ENCODE results near the gene U2AF1L4.

The U2AF1L4 gene

GRCh38 chr19:35704218-35704617, 41.0 kb downstream of the U2AF1L4 start, which contains the start of gene ZBTB32:
ZBTB32 (plus strand) TSS chr19:35704558; CDS start chr19:35714627, 10,069 bp downstream.
- DNase-seq: no peak

- DNase-seq: no peak
Observed at GRCh38 chr19:35703343-35703742, 41.9 kb downstream of the U2AF1L4 start.

- peak; percentile 84 to 95 for DNase-seq
Observed at GRCh38 chr19:35702223-35703012, 42.8 kb downstream of the U2AF1L4 start.

GRCh38 chr19:35696835-35697234, 48.4 kb downstream of the U2AF1L4 start:
- DNase-seq: no peak

GRCh38 chr19:35695895-35696422, 49.3 kb downstream of the U2AF1L4 start:
- no peak for DNase-seq

- DNase-seq: peak; percentile 84 to 87
Observed at GRCh38 chr19:35693835-35694599, 51.2 kb downstream of the U2AF1L4 start.

- DNase-seq: no peak
Observed at GRCh38 chr19:35693422-35693821, 51.8 kb downstream of the U2AF1L4 start.
